ENCODE results near the gene ZP1. TPM values are rescaled to one million over a fixed set of nuclear protein-coding genes. Genes with fewer than 3 reads are reported as not detected.

ZP1 gene
- total and polyA plus RNA-seq, 2 of the 13 experiments (the other 11 are each of a cell fraction or from before 2014, with no cell fraction given) = 0.16 TPM; not detected in 1

- TF ChIP-seq NCOA5 (CRISPR knock-in tag; IDR thresholded peaks at IDR 0.05) (no peak), U2AF1 (optimal IDR thresholded peaks at IDR 0.05; ENCODE audit: low read depth, low read length) (no peak), KMT2A (CRISPR knock-in tag; IDR thresholded peaks at IDR 0.05) (no peak), ZNF512B (CRISPR knock-in tag; IDR thresholded peaks at IDR 0.05; ENCODE audit: borderline replicate concordance) (no peak), ZSCAN12 (CRISPR knock-in tag; IDR thresholded peaks at IDR 0.05) (no peak), ELF1 (CRISPR knock-in tag; IDR thresholded peaks at IDR 0.05) (no peak), ZNF790 (CRISPR knock-in tag; IDR thresholded peaks at IDR 0.05; ENCODE audit: borderline replicate concordance) (no peak), ZNF205 (CRISPR knock-in tag; IDR thresholded peaks at IDR 0.05) (no peak; the same call in 1 of the 2 replicates), EP300 (IDR thresholded peaks at IDR 0.05; ENCODE audit: low read depth in 2 of 2, low read length in 2 of 2) (0 out of 4 replicates have a peak, but pooled peaks of 1 of the 2 experiments have one; percentile 5), EP300 (CRISPR knock-in tag; IDR thresholded peaks at IDR 0.05; ENCODE audit: borderline replicate concordance) (no peak), FIP1L1 (IDR thresholded peaks at IDR 0.05; ENCODE audit: borderline replicate concordance, insufficient read depth, low read depth, low read length) (no peak), AKNA (CRISPR knock-in tag; IDR thresholded peaks at IDR 0.05; ENCODE audit: borderline replicate concordance) (no peak), ZNF142 (CRISPR knock-in tag; IDR thresholded peaks at IDR 0.05) (peak; percentile 60; the same call in 1 of the 2 replicates), PAX8 (CRISPR knock-in tag; IDR thresholded peaks at IDR 0.05; ENCODE audit: borderline replicate concordance) (no peak)
Observed at GRCh38 chr11:60913793-60914632, 46.7 kb downstream of the ZP1 start, which contains the start of gene TMEM109 (continued).
